ENCODE data around the gene ERICH4.
"Not testable (repeated sequence)": the region's sequence is repeated elsewhere in the genome, so short reads cannot be mapped to it uniquely, and the experiment has no call there.

The ERICH4 gene, protein sequence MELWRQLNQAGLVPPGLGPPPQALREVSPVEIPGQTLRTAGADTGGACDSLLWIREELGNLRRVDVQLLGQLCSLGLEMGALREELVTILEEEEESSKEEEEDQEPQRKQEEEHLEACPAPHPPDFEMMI
- total RNA-seq = 0 to 0.06 reads per million in 2 experiments

DNA sequence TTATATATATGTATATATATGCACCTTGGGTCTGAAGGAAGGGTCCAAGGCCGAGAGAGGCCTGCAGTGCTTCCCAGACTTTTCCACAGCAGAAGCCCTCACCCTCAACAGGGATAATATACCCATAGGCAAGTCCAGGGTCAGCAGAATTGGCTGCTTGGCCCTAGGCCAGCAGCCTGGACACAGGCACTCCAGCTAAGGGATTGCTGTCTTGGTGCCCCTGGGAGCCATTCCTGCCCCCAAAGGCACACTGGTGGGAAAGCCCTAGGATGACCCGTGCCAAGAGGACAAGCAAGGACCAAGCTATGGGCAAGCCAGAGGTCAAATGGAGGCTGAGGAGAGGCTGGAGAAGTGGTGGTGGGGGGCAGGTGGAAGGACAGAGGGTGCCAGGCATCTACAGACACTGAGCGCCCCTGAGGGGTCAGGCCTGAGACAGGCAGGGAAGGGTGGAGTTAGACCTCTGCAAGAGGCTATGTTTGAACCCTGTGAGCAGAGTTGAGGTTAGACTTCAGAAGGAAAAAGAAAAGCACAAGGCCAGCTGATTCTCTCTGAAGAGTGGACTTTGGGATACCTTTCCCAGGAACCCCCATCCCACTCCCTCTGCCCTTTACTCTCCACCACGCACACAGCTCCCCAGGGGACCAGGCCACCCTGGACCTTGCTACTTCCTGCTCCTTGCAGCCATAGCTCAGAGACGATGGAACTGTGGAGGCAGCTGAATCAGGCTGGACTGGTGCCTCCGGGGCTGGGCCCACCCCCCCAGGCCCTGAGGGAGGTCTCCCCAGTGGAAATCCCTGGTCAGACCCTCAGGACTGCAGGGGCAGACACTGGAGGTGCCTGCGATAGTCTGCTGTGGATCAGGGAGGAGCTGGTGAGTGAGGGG, at the start of gene ERICH4:
TSS of gene ERICH4 (plus strand) at position 684 of the 883 bp plus-strand sequence. CDS start at position 698, 14 bp downstream.
- DNase-seq (ENCODE audit: low read depth) = no peak

DNA sequence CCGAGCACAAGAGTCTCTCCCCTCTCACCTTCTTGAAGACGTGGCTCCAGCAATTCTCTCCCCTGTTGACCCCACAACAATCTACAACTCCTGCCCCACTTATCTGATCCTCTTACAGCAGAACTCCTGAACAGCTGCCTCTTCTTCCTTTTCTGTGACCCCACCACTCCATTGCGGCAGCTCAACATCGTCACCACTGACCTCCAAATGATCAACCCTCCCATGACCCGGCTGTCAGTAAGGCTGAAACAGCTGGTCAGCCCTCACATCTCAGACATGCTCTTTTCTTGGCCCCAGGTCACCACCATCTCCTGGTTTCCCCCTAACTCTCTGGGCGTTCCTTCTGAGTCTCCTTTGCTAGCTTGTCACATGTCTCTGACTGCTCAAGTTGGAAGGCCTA, 47.6 kb upstream of the ERICH4 start:
- no peak for DNase-seq (ENCODE audit: low read depth)

DNA sequence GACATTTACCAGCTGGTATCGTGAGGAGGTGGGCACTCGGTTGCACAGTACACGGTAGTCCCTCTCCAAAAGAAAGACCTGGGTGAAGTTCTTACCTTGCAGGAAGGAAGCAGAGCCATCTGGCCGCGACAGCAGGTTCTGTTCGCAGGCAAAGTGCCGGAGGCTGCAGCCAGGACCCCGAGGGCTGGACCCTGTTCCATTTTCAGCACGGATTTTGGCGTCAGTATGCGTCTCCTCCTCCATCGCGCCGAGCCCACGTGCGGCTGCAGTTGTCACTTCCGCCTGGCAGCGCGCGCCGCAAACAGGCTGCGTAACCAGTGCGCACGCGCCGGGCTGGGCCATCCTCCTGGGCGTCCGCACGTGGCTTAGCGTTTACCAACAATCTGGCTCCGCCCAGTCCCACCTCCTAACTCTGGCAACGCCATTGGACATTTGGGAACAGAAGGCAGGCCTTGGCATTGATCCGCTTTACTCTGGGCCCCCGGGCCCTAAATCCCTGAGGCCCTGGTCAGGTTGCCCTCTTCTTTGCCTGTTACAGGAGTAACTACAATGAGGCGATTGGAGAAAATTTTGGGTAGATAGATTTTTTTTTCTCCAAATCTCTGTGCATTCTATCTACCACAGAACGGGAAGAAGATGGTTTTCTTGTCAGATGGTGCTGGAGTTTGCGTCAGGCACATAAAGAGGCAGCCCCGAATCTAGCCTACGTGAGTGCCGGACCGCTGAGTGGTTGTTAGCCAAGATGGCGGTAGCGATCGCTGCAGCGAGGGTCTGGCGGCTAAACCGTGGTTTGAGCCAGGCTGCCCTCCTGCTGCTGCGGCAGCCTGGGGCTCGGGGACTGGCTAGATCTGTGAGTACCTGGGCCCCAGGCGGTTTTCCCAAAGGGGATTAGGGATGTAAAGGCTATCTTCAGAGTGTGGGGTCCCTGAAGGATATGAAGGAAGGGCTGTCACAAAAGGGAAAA, 45.6 kb upstream of the ERICH4 start, which contains the start of the genes BCKDHA and EXOSC5:
TSS of gene BCKDHA (plus strand) at position 733 of the 964 bp plus-strand sequence. CDS start at position 743, 10 bp downstream.
TSS of gene EXOSC5 (minus strand) at position 274 of the 964 bp plus-strand sequence. CDS start at position 243, 31 bp downstream.
- DNase-seq (ENCODE audit: low read depth) = peak; percentile 99

DNA sequence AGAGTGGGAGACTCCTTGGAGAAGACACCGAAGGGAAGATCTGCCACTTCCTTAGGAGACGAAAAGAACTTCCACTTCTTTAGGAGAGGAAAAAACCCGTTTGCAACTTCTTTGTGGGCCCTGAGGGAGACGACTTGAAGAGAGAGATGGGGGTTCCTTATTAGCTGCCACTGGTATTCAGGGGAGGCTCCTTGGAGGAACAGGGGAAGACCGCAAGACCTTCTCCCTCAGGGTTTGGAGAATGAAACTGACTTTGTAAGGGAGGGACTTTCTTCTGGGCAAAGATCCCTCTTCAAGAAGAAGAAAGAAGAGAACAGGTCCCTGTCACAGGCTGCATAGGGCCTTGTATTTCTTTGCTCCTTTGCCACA, 44.9 kb upstream of the ERICH4 start:
- no peak for DNase-seq (ENCODE audit: low read depth)

DNA sequence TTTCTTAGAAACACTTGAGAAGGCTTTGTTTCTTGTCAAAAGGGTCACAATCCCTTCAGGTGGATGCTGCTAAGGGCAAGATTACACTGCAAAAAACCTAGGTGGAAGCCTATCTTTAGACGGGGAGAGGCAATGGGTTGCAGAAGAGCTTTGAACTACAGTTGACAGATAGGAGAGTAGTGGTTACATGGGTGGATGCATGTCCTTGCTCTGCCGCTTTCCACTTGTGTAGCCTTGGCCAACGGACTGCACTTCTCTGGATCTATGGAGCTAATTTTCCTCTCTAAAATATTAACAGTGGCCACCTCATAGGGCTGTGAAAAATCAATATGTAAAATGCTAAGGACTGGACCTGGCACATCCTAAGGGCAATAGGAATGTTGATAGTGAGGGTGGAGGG, 44.4 kb upstream of the ERICH4 start:
- no peak for DNase-seq (ENCODE audit: low read depth)

DNA sequence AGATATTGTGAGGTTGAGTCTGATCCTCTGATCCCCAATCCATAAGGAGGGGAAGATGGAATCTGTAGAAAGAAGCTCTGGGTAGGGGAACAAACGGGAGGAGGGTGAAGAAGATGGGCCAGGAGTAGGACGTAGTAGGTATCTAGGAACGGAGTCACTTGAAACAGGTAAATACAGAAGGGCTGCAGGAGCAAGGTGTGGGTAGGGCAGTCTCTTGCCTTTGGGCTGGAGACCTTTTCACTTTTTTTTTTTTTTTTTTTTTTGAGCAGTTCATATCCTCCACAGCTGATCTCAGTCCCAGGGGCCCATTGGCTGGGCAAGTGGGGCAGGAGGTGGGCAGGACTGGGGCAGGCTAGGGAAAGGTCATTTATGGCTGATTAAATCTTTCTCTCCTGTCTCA, 43.9 kb upstream of the ERICH4 start:
- DNase-seq (ENCODE audit: low read depth) = no peak

DNA sequence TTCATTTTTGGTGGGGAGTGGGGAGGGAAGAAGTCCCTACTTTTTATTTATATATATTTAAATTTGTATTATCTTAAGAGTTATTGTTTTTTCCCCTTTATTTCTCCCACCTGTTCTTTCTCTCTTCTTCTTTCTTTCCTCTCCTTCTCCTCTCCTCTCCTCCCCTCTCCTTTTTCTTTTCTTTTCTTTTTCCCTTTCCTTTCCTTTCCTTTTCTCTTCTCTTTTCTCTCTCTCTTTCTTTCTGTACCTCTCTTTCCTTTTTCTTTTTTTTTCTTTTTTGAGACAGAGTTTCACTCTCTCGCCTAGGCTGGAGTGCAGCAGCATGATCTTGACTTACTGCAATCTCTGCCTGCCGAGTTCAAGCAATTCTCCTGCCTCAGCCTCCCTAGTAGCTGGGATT, 43.4 kb upstream of the ERICH4 start:
- DNase-seq (ENCODE audit: low read depth) = no peak

DNA sequence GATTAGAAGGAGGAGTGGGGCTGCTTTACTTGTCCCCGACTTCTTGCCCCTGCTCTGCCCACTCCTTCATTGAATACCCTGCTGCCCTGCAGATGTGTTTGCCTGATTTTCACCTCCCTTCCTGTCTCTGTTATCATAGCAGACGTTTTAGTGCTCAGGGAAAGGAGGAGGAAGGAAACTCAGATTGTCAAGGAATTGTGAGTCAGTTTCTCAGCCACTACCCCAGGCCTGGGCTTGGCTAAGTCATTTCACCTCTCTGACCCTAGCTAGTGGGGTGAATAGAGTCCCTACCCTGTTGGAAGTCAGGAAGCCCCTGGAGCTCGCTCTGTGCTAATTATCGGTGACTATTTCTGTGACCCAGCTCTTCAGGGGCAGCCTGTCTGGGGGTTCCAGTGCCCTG, 41.5 kb upstream of the ERICH4 start:
- no peak for DNase-seq (ENCODE audit: low read depth)

DNA sequence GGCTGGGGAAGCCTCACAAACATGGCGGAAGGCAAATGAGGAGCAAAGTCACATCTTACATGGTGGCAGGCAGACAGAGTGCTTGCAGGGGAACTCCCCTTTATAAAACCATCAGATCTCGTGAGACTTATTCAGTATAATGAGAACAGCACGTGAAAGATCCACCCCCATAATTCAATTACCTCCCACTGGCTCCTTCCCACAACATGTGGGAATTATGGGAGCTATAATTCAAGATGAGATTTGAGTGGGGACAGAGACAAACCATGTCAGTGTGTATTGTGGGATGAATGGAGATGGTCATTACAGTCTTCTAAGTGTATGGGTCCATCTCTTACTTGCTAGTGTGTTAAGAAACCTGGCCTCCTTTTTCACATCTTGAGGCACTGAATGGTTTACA, 40.9 kb upstream of the ERICH4 start:
- no peak for DNase-seq (ENCODE audit: low read depth)

DNA sequence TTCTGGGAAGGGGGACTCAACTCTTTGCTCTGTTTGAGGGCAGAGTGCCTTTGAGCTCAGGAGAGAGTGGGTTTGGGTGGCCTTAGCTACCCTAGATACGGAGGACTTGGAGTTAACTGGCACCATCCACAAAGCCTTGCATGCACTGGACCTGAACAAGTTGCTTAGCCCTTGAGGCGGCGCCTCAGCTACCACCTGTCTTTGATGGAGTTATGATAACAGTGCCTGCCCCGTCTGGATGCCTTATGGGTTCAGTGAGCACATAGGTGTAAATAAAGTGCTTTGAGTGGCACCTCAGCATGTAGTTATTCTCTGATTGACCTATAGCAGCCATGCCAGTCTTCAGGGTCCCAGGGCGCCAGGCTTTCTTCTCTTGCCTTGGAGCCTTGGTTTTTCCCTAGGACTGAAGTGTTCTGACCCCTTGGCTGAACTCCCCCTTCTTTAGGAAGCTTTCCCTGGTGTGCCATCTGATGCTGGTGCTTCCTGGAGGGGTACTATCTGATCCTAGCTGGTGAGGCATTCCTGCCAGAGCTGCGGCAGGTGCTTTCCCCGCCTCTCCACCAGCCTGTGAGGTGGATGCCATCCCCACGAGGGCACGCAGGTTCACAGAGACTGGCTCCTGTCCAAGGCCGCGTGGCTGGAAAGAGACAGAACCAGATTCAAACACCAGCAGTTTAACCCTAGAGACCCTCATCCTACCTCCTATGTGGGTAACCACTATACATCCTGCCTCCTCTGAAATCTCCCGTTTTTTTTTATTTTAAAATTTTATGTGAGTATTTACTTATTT, 39.6 kb upstream of the ERICH4 start:
- no peak for DNase-seq (ENCODE audit: low read depth)

DNA sequence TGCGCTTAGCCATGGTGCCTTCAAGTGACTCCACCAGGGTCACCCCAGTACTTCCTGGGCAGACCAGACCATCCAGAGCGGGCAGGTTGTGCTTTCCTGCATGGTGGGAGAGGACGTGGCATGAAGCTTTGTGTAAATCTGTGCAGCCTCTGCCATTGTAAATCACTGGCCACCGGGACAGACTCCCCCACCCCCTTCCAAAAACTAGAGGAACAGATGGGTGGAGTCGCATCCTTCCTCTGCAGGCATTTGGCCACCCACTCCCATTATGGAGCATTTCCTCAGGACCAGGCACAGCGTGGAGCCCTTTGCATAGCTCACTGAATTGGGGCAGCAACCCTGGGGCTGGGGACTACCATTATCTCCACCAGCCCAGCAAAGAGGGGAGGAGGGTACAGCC, 37.2 kb upstream of the ERICH4 start:
- no peak for DNase-seq (ENCODE audit: low read depth)

DNA sequence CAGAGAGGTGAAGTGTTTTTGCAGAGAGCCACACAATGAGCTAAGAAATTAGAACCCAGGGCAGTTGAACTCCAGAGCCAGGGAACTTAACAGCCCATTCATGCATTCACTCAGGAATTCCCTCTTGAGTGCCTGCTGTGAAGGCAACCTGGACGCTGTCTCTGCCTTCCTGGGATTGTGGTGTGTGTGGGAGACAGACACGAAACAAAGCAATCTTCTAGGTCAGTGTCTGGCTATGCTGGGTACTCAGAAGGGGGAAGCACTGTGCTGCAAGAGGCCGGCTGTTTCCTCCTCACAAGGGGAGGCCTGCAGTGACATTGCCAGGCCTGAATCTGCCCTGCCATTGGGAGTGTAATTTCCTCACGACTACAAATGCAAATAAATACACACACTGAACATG, 35.7 kb upstream of the ERICH4 start:
- no peak for DNase-seq (ENCODE audit: low read depth)

DNA sequence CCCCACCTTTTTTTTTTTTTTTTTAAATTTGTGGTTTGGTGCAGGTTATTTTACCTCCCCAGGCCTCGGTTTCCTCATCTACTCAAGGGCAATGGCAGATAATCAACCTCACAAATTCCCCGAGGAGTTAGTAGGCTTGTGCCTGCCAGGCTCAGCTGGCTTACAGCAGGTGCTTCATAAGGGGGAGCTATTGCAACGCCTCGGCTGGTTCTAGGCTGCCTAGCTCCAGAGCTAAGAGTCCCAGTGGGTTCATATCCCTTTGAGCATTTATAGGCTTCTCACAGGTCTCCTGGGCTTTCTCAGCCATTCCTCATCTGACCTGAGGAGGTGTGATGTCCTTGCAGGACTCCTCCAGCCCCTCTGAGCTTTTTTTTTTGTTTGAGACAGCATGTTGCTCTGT, 34.7 kb upstream of the ERICH4 start:
- no peak for DNase-seq (ENCODE audit: low read depth)

DNA sequence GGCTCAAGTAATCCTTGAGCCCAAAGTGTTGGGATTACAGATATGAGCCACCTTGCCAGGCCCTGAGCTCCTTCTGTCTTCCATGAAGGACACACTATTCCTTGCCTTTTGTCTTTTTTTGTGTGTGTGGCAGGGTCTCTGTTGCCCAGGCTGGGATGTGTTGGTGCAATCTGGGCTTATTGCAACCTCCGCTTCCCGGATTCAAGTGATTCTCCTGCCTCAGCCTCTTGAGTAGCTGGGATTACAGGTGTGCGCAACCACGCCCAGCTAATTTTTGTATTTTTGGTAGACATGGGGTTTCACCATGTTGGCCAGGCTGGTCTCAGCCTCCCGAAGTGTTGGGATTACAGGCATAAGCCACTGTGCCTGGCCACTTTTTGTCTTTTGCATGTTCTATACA, 34.1 kb upstream of the ERICH4 start:
- DNase-seq (ENCODE audit: low read depth) = not testable (repeated sequence)

DNA sequence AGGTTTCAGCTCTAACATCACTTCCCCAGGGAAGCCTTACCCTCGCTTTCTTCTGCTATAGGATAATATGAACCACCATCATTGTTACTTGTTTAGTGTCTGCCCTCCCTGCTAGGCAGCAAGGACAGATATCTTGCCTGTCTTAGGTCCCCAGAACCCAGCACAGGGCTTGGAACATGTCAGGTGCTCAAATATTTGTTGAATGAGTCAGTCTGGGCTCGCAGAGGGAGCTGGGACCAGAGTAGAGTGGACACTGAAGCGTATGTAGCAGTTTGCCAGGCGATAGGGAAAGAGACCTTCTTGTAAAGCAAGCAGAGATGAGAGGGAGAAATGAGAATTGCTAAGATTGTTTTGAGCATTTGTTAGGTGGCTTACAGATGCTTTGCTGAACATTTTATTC, 33.7 kb upstream of the ERICH4 start:
- no peak for DNase-seq (ENCODE audit: low read depth)

DNA sequence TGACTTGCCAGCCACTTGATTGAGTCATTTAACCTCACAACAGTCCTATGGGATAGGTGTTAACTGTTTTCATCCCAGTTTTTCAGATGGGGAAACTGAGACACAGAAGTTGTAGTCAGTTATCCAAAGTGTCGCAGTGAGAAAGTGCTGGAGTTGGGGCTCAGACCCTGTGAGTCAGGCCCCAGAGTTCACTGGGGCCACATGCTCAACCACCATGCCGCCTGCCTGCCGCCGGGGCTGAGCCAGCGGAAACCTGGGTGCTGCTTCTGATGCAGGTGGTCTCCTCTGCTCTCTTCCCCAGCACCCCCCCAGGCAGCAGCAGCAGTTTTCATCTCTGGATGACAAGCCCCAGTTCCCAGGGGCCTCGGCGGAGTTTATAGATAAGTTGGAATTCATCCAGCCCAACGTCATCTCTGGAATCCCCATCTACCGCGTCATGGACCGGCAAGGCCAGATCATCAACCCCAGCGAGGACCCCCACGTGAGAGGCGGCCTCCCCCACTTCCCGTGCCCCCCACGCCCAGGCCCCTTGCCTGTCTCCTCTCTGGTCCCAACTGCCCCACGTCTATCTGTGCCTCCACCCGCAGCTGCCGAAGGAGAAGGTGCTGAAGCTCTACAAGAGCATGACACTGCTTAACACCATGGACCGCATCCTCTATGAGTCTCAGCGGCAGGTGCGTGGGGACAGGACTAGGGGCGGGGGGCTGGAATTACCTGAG, 32.5 kb upstream of the ERICH4 start:
- DNase-seq (ENCODE audit: low read depth) = no peak

DNA sequence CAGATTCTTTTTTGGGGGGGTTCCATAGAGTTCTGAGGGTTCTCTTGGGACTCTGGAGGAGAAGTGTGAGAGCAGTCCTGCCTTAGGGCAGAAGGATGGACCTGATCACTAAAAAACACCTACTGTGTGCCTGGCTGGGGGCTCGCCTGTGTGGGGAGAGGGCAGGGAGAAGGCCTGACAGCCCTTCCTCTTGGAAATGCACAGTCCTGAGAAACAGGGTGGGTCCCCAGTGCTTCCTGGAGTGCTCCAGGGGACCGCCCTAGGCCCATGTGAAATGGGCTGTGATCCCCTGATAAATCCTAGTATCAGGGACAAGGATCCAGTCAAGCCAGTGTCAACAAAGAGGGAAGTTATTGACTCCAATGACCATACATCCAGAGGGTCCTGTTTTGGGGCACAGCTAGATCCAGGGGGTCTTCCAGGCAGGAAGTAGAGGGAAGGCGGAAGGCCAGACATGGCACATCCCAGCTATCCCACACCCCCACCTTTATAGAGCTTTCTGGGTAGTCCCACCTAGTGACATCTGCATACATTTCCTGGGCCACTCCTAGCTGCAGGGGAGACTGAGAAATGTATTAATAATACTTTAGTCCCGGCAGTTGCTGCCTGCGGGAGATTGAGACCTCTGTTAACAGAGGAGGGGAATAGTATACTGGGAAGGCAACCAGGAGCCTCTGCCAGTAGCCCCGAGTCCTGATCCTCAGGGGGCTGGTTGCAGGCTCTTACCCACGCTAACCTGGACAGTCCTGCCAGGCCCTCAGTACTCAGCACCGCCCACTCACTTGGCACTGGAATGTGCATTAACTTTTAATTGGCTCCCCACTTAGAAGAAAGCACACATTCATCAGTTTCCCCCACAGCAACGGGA, 31.6 kb upstream of the ERICH4 start:
- no peak for DNase-seq (ENCODE audit: low read depth)

DNA sequence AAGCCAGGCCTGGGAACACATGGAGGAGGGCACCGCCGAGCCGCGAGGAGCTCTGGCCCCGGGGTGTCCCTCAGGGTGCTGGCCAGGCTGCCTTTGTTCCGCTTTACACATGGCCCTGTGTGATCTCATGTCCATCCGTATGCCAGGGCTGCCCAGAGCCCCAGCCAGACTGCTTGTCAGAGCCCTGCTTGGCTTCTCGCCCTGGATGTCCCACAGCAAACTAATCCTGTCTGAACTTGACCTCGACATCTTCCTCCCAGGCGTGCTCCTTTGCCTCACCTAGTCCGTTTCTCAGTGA, 31.0 kb upstream of the ERICH4 start:
- no peak for DNase-seq (ENCODE audit: low read depth)

DNA sequence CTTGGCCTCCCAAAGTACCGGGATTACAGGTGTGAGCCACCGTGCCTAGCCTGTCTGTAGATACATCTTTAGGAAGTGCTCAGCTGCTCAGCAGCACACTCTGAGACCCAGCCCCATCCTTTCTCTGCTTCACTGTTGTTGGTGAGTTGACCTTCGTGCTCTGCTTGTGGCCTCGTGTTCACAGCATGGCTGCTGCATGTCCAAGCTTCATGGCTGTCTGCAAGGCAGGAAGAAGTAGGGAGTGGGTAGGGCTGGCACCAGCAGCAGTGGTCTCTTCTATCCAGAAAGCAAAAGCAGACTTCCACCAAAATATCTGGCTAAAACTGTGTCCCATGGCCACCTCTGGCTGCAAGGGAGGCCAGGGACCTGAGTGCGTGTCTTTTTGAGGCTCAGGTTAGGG, 30.0 kb upstream of the ERICH4 start:
- no peak for DNase-seq (ENCODE audit: low read depth)

DNA sequence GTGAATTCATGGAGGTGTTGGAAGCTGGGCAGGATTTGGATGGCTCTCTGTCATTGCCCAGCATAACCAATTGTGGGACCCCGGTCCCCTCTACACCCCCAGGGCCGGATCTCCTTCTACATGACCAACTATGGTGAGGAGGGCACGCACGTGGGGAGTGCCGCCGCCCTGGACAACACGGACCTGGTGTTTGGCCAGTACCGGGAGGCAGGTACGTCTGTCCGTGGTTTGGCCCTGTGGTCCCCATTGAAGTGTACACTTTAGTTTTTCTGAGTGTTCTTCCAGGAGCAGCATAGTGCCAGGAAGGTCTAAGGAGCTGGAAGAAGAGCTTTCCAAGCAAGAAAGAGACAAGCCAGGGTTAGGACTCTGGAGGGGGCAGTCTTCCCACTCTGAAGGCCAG, 29.0 kb upstream of the ERICH4 start:
- no peak for DNase-seq (ENCODE audit: low read depth)
